Coronary artery (tissue), 2 donors: Measurements from ENCODE around the gene FGF21.

ENCODE experiments used
- DNase-seq: peaks from one replicate; pipeline ENCODE4 v3.0.0-alpha.2; 2017; ENCODE audit warnings: low spot score
- H3K27ac ChIP-seq, 2 donors: fragments of 200-600 bp; sonication (generic); one replicate each; pipeline ENCODE4 v1.5.1; 2016 to 2019
- H3K4me3 ChIP-seq: fragments of 200-600 bp; sonication (generic); 2 replicates; pipeline ENCODE4 v1.5.1; 2016; ENCODE audit warnings: mild to moderate bottlenecking, moderate library complexity
- TF ChIP-seq, protein P1 (sequence below): fragments of 200-600 bp; sonication (generic); IDR thresholded peaks from one replicate; pipeline ENCODE4 v1.5.1; 2019; ENCODE audit warnings: antibody characterized with exemption

Gene FGF21

DNA sequence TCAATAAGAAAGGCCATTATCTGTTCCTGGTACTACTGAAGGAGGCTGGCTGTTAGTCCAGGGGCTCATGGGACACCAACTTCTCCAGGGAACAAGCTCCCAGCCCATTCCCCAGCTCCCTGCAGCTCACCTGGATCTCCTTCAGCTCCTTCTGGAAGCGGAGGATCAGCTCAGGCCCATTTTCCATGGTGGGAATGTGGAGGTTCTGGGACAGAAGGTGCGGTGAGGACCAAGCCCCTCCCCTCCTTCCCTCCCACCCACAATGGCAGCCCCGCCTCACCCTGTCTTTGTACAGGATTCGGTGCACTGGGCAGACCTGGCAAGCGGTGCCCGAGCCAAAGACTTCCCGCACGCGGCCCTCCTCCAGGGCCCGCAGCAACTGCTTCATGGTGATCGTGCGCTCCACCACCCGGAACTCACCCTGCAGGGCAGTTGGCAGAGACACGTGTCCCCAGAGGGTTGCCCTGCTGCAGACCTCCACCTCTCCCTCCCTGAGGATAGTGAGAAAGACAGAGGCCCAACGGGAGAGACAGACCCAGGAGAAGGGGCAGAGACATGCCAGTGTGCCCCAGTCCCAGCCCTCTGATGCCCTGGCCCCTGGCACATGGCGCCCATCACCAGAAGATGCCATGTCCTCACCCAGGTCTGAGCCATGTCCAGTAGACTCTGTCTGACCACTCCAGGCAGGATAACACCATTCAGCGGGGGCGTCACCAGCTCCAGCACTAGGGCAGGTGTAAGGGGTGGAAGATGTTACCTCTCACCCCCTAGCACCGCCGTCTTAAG lies 41.2 kb downstream of the FGF21 start:
- no peak for DNase-seq
- TF ChIP-seq, protein P1, sequence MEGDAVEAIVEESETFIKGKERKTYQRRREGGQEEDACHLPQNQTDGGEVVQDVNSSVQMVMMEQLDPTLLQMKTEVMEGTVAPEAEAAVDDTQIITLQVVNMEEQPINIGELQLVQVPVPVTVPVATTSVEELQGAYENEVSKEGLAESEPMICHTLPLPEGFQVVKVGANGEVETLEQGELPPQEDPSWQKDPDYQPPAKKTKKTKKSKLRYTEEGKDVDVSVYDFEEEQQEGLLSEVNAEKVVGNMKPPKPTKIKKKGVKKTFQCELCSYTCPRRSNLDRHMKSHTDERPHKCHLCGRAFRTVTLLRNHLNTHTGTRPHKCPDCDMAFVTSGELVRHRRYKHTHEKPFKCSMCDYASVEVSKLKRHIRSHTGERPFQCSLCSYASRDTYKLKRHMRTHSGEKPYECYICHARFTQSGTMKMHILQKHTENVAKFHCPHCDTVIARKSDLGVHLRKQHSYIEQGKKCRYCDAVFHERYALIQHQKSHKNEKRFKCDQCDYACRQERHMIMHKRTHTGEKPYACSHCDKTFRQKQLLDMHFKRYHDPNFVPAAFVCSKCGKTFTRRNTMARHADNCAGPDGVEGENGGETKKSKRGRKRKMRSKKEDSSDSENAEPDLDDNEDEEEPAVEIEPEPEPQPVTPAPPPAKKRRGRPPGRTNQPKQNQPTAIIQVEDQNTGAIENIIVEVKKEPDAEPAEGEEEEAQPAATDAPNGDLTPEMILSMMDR = no peak
- H3K4me3 ChIP-seq = no peak overlapping the region
- H3K27ac ChIP-seq = peak overlapping the region; percentile 84 to 95

DNA sequence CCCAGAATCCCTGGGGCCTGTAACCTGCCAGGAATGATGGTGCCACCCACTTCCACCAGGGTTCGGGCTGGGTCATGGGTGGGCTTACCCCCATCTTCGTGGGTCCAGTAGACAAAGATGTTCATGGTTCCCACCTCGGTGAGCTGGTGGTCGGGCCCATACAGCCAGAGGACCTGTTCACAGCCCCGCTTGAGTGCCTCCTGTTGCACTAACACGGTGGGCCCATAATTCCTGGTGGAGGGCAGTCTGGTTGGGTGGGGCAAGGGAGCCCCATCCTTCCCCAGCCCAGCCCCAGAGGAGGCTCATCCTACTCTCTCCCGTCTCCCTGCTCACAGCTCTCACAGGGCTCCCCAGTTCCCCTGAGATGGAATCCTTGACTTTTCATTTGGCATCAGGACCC lies 41.8 kb downstream of the FGF21 start:
- TF ChIP-seq, protein P1 = no peak
- H3K27ac ChIP-seq = no peak overlapping the region

DNA sequence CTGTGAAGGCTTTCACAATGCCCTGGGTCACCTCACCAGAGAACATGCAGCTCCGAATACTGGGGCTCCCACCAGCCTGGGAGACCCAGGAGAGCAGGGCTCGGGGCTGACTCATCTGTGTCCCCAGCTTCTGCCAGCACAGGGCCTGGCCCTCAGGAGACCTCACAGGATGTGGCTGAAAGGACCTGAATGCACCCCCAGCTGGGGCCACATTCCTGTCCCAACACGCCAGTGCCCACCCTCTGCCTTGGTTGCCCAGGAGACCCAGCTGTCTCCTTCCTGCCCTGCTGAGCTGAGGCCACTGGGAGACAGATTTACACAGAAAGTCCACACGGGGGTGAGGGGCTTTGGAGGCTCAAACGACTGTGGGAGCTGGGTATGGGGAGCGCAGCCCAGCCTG lies 43.6 kb downstream of the FGF21 start:
- Histone ChIP-seq H3K27ac (no peak overlapping the region), H3K4me3 (no peak overlapping the region)
- no peak for DNase-seq
- TF ChIP-seq, protein P1 = no peak

More for the DNA sequence above, 41.8 kb downstream of the FGF21 start:
- no peak for DNase-seq
- no peak overlapping the region for H3K4me3 ChIP-seq

DNA sequence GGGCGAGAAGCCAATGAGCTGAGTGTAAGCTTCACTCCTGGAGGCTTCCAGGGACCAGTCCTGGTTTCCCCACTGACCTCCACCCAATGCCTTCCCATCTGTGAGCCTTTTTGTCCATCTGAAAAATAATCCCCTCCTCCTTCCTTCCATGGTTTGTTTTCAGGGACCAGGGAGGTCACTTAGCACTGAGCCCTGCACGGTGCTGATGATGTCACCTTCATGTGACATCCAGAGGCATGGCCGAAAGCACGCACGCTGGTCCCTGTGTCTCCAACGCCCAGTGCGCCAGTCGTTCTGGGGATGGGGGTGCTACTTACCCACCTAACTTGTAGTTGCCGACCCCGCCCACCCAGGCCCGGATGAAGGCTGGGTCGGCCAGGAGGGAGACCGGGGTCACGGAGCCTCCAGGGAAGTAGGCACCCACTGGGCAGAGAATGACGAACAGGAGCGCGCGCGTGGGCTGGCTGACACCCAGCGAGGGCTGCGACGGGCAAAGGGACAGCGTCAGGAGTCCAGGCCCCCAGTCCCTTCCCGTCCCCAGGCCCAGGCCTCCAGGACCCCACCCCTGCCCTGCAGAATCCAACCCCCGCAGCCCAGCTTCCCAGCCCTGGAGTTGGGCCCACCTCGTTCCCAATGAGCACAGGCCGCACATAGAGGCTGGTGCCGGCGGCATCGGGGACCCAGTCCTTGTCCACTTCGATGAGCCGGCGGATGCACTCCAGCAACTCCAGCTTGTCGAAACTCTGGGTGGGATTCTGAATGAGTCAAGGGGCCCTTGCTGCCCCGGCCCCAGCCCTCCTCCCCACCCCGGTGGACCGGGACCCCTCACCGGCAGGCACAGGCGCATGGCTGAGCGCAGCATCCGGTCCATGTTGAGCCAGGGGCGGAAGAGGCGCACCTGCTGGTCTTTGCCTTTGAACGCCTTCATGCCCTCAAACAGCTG lies 44.3 kb downstream of the FGF21 start:
- Histone ChIP-seq H3K4me3 (no peak overlapping the region), H3K27ac (no peak overlapping the region)
- TF ChIP-seq, protein P1 = no peak
- DNase-seq = no peak

DNA sequence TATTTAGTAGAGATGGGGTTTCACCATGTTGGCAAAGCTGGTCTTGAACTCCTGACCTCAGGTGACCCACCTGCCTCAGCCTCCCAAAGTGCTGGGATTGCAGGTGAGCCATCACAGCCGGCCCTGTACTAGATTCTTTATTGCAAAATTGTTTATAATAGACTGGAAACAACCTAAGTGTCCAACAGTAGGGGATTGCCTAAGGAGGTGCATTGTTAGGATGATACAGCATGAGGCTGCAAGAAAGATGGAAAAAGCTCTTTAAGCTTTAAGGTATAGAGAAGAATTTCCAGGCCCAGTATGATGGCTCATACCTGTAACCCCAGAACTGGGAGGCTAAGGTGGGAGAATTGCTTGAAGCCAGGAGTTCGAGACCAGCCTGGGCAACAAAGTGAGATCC lies 47.3 kb downstream of the FGF21 start:
- H3K27ac ChIP-seq = no peak overlapping the region
- no peak overlapping the region for H3K4me3 ChIP-seq
- DNase-seq = no peak

DNA sequence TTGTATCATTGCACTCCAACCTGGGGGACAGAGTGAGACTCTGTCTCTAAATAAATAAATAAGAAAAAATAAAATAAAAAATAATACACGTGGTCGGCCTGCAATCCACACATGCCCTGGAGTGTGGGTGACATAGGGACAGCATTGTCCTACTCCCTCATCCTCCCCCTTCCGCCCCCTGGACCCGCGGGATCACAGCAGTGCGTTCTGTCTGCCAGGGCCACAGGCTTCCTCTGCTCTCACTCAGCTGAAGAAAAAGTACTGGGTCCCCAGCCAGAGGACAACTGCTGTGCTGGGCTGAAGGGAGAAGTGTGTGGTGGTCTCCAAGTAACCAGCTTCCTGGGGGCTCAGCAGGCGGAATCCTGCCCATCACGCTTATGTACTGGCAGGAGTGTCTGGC lies 49.2 kb downstream of the FGF21 start:
- H3K4me3 ChIP-seq = no peak overlapping the region
- DNase-seq = no peak
- TF ChIP-seq, protein P1 = no peak
- no peak overlapping the region for H3K27ac ChIP-seq

More for the DNA sequence above, 47.3 kb downstream of the FGF21 start:
- TF ChIP-seq, protein P1 = no peak
